GM18870 (cell line): ENCODE results near the gene TUB.

Source experiments
- ATAC-seq: cut with Tn5 transposase; IDR thresholded peaks from one replicate; pipeline ENCODE4 v1.9.1; 2021; ENCODE audit warnings: moderate library complexity; ENCODE audit not compliant: unreplicated experiment

Gene TUB, protein sequence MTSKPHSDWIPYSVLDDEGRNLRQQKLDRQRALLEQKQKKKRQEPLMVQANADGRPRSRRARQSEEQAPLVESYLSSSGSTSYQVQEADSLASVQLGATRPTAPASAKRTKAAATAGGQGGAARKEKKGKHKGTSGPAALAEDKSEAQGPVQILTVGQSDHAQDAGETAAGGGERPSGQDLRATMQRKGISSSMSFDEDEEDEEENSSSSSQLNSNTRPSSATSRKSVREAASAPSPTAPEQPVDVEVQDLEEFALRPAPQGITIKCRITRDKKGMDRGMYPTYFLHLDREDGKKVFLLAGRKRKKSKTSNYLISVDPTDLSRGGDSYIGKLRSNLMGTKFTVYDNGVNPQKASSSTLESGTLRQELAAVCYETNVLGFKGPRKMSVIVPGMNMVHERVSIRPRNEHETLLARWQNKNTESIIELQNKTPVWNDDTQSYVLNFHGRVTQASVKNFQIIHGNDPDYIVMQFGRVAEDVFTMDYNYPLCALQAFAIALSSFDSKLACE

DNA sequence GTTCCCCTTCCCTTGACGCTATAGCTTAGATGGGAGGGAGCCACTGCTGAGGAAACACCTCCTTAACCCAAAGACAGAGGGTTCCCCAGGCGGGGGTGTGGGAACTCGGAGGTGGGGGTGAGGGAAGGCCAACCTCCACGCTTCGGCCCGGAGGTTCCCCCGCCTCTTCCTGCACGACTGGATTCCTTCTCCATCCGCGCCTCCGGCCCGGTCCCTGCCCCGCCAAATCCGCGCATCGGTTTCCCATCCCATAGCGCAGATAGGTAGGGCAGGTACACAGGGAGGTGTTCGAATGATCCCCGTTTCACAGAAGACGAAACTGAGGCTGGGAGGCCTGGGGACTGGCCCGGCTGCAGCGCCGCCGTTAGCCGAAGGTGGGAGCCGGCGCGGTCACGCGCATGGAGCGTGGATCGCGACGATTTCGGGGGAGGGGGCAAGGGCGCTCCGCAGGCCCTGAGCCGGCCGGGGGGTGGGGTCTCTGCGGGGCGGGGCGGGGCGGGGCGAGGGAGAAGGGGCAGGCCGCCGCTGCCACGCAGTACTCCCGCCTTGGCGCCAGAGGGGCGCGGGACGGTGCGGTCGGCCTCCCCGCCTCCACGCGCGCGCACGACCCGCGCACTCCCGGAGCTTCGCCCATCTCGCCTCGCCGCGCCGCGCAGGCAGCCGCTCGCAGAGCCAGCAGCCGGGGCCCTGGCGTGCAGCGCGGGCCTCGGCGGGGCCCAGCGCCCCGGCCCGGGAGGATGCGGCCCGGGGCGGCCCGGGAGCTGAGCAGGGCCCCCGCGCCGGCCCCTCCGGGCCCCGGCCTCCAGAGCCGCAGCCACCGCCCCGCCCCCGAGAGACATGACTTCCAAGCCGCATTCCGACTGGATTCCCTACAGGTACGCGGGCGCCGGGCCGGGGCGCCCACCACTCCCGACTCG is at the start of gene TUB:
Gene TUB (plus strand): TSS at position 538 of the 917 bp plus-strand sequence. CDS start 300 bp downstream, at position 838.
- no peak for ATAC-seq

DNA sequence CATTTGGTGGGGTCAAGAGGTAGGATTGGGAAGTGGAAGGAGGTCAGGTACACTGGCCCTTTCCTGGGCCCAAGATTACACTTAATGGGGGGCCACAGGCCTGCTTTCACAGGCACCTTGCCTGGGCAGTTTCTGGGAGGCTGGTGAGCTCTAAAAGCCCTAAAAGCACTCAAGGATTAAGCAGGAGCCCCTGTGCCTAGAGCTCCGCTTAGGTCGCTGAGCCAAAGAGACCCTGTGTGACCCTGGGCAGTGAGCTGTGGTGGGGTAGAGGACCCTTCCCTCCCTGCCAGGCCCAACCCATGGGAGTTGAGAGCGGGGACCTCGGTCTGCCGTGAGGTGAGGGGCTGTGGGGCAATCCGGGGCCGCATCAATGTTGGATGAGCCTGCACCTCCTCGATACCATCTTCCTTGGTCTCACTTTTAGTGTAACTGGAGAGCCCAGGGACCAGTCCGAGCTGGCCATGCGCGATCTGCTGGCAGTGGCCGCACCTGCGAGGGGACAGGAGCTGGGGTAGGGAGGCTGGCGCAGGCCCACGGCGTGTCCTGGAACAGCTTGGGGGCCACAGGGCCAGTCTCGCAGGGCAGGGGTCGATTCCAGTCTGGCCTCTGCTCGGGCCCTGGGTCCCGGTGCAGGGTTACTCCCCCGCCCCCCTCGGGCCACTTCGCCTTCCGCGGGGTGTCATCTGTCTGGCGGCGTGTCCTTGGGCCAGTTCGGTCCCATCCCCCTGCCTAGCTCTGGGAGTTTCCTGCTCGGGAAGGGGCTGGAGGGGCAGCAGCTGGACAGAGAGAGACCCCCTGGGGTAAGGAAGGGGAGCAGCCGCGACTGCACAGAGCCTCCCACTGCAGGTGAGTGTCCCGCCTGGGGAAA is 49.5 kb upstream of the TUB start:
- no peak for ATAC-seq

DNA sequence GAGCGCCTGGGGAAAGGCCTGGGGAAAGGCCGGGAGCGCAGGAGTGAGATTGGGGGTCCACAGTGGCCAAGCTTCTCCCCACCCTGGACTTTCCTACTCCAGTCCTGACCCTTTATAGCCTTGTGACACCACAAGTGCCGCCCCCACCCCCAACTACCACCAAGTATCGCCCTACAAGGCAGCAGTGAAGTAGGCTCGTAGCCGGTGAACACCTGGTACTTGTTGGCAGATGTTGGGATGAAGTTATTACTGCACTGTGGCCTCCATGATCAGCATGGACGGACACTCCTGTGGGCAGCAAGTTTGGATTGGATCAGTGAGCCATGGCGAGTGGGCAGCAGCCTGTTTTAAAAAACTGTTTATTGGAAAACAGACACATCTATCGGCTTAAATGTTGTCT is 48.9 kb upstream of the TUB start:
- no peak for ATAC-seq

DNA sequence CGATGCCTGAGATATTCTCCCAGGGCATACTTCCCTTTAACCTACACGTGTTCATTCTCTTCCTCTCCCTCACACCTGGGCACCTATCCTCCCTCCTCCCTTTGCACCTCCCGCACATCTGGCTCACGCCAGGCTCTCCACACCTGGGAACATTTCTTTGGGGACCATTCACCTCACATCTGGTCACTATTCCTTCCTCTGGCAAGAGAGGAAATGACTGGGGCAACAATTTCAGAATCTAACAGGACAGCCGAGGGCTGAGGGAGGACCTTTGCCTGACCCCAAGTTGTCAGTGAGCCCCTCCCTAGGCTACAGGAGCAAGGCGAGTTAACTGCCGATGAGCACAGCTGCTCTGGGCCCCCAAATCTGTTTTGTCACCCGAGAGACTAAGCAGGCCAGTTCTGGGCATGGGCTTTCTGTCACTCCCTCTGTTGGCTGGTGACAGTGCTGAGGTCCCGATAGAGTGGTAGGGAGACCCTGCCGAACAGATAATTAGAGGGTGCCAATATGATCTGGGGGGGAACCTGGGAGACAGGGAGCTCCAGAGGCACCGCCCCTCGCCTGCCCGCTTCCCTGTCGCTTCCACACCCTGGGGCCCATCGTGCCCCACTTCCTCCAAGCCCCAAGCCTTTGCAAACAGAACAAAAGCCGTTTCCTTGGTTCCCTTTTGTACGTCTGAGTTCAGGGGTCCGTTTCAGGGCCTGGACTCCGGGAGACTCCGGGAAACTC is 48.3 kb upstream of the TUB start:
- no peak for ATAC-seq

DNA sequence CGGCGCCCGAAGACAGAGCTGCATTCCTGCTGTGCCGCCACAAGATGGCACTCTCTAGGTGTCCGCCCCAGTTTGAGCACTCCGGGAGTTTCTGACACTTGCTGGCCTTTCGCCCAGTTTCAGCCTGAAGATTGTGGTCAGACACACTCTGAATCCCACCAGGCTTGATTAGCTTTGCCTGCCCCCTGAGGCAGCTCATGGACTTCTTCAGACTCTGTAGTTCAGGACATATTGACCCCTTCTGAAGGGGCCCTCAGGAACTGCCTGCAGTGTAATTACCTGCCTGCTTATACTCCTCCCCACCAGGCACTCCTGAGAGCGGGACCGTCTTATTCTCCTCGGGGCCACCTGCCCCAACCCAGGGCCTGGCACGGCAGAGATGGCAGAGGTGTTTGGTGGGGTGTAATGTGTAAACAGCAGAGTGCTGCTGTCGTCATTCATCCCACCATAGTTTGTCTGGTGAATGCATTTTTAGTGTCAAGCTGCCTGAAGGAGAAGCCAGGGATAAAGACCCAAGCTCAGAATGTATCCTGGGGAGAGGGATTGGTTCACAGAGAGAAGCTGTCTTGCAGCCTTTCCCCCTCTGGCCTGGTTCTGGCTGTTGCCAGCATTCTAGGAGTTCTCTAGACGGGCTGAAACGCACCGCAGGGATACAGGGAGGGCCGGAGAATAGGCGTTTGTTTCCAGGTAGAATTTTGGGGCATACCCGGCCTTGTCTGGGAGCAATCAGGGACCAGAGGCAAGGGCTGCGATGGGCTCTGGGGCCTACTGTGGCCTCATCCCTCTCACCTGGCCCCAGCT is 47.5 kb upstream of the TUB start:
- no peak for ATAC-seq

DNA sequence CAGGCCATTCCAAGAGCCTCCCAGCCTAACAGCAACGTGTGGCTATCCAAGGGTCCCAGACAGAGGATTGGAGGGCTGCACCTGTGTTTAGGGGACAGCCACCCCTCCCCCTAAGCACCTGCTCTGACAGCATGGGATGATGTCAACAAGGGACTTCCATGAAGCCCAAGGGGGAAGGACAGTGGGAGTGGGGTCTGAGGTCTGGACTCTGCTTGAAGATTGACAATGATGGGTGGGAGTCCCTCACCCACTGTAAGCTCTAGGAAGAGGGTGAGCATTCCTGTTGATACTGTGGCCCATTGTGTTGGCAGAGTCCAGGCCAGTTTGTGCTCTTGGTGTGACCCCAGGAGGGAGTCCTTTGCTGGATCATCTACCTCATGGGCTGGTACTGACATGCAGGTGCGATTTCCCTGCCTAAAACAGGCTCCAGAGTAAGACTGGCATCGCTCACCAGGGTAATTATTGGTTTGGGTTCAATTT is 46.9 kb upstream of the TUB start:
- ATAC-seq: no peak

DNA sequence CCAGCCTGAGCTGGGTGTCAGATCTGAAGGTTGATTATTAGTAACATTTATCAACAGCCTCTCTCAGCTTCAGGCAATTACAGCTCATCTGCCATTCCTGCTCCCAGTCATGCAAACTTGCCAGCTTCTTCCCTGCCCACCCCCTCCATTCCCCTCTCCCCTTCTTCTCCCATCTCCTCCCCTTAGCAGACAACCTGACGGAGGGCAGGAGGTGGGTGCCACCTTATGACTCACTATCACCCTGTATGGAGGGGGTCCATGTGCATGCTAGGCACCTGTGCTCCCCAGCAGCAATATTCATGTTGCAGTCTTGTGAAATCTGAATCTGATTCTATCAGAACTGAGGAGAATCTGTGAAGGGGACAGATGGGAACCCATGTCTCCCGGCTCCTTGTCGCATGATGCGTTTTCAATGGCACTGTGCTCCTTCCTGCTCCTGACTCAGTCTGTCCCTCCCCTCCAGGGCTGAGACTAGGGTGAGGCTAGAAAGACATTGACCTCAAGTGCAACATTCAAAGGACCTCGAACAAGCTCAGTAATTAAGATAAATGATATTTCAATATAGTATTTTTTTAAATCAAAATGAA is 46.3 kb upstream of the TUB start:
- no peak for ATAC-seq

DNA sequence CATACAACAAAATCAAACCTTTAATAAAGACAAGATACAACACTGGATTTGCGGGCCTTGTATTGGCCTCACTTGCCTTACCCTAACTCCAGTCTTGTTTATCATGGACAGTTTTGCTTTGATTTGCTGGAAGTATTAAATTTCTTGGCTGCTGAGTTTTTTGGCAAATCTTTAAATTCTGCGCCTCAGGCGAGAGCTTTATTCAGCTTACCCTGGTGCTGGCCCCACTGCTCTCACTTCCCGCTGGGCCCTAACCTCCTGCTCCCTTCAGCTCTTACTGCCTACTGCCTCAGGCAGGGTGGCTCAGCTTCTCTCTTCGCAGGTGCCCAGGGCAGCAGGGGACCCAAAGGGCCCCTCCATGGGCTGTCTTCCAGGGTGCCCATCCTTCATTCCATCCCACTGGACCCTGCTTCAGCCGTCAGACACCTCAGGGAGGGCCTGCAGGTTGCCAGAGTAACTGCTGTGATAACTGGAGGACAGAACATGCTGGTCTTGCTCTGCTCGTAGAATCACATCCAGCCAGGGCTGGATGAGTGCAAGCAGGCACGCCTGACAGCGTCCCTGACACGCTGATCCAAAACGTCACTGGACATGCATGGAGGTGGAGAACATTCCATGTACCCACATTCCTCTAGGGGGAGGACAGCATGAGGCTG is 45.7 kb upstream of the TUB start:
- ATAC-seq: no peak

DNA sequence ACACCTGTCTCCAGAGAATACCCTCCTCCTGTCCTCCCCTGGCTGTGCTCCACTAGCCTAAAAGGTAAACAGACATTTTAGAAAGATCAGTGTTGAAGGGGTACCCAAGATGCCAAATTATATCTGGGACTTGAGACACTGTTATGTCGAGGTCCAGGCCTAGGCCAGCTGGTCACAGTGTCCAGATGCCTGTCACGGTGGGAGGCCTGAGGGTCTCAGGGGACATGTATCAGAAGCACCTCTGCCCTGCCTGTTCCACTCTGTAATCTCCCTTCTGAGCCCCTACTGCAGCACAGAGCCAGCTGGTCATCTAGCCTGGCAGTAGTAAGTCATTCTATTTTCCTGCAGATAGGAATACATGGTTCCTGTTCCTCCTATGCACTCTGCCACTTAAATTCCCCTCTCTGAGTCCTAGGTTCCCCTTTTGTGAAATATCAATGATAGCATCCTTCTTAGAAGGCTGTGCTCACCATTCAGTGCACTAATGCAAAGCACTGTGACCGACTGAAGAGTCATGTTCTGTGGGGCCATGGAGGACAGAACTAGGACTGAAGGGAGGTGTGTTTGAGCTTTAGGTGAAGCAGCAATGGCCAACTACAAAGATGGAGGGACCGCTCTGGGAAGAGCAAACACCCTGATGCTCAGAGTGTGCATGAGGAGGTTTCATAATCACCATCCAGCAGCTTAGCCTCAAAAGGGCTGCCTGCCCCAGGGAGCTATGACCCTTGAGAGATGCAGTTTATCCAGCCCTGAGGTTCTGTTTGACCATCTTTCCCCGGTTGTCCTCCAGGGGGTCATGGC is 44.8 kb upstream of the TUB start:
- no peak for ATAC-seq

DNA sequence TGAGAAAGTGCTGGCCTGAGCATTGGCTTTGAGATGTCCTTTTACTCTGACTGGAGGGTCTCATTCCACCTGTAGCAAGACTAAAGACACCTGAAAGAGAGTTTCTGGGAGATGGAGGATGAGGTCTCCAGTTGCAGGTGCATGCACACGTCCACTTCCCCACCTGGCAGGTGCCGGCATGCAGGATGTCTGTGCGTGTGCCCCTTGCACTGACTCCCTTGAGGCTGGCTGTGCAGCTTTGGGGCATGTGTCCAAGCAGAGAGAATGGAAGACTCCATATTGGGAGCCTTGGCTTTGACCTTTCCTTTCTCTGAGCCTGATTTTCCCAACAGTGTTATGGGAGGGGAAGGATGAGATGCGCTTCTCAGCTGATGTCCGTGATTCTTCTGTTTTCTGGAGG is 44.0 kb upstream of the TUB start:
- ATAC-seq: no peak

DNA sequence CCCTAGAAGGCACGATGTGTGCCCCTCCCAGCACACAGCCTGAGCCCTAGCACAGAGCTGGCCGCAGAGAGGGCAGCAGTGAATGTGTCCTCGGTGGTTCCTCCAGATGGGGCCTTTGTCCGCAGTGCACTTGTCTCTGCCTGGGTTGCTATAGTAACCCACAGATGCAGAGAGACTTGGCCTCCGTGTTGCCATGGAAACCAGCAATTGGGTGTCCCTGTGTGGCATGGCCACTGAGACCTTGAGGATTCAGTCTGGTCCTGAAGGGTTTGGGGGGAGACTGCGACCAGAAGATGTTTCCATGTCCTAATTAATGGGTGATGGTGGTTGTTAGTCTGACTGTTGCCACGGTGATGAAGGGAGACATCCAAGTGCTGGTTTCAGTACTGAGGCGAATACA is 42.6 kb upstream of the TUB start:
- no peak for ATAC-seq

DNA sequence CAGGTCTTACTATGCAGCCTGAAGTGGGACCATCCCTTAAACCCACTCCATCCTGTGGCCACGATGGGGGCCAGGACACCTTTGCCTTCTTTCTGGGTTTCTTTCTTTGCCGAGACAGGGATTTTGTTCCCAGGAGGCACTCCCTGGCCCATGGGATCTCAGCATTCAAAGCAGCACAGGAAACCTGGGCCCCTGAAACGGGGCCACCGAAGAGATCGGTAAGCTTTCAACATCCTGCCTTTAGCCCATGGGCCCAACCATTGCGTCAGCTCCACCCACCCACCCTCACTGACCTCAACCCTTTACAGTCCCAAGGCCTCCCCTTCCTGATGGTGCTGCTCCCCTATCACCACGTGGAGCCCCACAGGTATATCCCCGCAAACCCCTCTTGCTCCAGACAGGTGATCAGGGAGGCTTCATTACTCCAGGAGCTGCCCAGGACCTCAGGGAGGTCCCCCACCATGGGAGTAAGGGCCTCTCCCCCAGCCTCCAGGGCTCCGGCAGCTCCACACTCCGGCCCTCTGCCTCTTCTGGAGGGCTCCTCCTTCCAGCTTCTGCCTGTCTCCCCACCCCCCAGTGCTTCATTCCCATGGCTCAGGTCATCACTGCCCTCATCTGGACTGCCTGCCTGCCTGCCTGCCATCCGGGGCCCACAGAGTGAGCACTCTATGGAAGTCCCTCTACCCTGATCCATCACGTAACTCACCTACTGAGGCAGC is 42.0 kb upstream of the TUB start:
- no peak for ATAC-seq

DNA sequence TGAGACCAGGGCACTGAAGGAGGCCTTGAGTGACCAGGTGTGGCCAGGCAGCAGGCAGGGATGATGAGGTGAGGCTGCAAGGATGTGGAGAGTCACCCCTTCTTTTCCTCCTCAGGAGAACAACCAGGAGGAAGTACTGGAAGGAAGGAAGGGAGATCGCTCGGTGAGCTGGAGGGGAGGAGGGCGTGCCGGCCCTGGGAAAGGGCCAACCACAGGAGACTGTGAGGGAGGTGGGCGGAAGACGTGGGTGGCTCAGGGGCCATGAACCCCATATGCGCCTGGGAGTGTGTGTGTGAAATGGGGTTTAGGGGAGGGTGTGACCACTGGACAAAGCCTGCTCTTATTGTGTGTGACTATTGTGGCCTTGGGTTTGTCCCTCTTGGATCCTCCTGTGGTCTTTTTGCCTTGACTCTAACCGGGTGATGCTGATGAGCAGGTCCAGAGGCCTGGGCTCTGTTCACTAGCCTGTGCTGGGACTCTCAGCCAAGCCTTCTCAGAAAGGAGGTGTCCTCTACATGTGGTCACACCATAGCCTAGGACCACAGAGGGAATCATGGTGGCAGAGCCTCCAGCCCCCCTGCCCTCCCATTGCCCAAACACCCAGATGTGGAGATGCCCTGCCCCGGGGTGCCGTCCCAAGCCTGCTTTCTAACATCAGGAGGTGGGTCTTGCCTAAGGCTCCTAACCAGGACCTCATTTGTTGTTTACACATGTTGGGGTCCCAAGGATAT is 41.3 kb upstream of the TUB start:
- ATAC-seq: no peak

DNA sequence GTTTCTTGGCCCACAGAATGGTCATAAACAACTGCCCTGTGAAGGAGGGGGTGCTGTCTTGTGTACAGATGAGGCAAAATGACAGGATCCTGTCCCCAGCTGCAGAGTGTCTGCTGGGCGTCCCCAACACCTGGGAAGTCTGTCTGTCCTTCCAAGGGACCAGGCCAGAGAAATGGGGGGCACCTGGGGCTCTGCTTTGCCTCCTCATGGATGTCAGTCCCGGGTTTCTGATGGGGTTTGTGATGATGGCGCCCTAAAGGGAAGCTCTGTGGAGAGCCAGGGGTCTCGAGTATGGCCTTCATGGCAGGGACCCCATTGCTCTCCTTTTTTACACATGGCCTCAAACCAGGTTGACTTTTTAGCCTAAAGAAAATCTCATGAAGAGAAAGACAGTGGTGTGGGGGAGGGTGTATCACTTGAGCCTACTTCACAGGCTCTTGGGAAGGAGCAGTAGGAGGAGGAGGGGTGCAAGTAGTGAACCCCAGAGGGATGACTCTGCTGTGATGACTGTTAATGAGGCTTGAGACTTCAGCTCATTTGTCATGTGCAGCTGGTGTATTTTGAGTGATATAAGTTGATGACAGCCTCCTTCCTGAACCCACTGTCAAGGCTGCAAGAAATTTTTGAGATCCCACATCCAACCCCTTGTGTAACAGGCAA is 40.6 kb upstream of the TUB start:
- ATAC-seq: no peak

DNA sequence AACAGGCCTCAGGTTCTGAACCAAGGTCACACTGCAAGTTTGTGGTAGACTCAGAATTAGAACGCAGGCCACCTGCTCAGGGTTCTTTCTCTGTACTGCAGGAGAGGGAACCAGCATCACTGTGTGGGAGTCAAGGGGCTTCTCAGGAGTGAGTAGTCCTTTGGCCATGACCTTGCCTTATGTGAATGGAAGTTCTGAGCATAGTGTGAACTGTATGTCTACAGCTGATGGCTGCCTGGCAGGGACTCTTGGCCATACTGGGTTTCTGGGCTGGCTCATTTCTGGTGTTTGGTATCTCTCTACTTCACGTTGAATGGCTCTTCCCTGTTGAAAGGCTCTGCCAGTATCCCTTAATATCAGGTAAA is 40.1 kb upstream of the TUB start:
- no peak for ATAC-seq

DNA sequence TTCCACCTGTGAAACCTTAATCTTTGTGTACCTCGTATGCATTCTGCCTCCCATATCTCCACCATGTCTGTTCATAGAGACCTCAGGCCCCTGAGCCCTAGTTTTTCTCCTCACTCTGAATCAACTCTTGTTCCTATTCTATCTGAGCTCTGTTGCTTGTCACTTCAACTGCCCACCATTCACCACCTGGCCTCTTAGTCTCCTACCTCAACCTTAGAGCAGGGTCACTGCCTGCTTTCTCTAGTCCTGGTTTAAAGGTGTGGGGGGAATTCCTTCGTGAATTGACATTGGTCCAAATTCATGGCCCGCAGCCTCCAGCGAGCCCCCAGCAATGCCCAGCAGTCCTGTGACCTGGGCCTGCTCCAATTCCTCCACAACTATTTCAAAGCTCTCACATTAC is 39.4 kb upstream of the TUB start:
- ATAC-seq: no peak
